ENCODE data around the gene MYOZ3. TPM values are rescaled to one million over a fixed set of nuclear protein-coding genes. Genes with fewer than 3 reads are reported as not detected.

MYOZ3 gene
- total and polyA plus RNA-seq, 4 donors: 0.03 to 0.09 (median 0.04) TPM; not detected in 1

DNA sequence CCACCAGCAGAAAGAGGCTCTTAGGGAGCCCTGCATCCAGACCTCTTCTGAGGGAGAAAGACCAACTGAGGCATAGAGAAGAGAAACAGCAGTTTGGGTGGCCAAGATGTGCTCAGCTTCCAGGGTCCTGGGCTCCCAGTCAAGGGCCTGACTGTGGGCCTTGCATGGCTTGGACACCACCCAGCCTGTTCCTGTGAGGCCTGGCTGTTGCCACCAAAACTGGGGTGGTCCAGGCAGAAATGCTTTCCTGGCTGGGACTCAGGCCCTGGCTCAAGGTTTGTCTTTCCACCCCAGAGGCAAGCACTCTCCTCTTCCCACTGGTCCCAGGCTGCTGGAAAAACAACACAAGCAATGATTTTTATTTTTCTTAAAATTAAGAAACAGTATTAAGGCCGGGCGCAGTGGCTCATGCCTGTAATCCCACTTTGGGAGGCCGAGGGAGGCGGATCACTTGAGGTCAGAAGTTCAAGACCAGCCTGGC lies 13.3 kb downstream of the MYOZ3 start:
- no peak for DNase-seq (ENCODE audit: low spot score)
- peaks cover 4 to 11% (median 9%) of the 10 kb centered on the region in 4 donors for H3K4me1 ChIP-seq (ENCODE audit: control insufficient read depth in 4 of 4, insufficient read depth in 4 of 4, low read length in 3 of 4)
- no peak overlapping the region for H3K4me3 ChIP-seq (ENCODE audit: low read depth in 1 of 3, low read length in 3 of 3)
- H3K9me3 ChIP-seq (ENCODE audit: control insufficient read depth in 4 of 4, low read length in 3 of 4): no peaks in the 10 kb centered on the region
- WGBS: 94% methylated on average over 4 of the region's 4 CpGs
- no peaks in the 10 kb centered on the region for H3K27me3 ChIP-seq (ENCODE audit: control insufficient read depth in 4 of 4, insufficient read depth in 4 of 4, low read length in 3 of 4)
- no peak overlapping the region for H3K27ac ChIP-seq (ENCODE audit: low read depth in 1 of 2, low read length in 2 of 2)
- peaks cover 0 to 2% (median 0%) of the 10 kb centered on the region in 4 donors for H3K36me3 ChIP-seq (ENCODE audit: control insufficient read depth in 4 of 4, insufficient read depth in 3 of 4, low read depth in 1 of 4, low read length in 3 of 4)
- H3K9ac ChIP-seq (ENCODE audit: low read depth in 1 of 2, low read length in 2 of 2): no peak overlapping the region
- no peak for TF ChIP-seq YY1 (IDR thresholded peaks at IDR 0.05)
- TF ChIP-seq HNF4G (IDR thresholded peaks at IDR 0.05): no peak
- TF ChIP-seq, protein P1, sequence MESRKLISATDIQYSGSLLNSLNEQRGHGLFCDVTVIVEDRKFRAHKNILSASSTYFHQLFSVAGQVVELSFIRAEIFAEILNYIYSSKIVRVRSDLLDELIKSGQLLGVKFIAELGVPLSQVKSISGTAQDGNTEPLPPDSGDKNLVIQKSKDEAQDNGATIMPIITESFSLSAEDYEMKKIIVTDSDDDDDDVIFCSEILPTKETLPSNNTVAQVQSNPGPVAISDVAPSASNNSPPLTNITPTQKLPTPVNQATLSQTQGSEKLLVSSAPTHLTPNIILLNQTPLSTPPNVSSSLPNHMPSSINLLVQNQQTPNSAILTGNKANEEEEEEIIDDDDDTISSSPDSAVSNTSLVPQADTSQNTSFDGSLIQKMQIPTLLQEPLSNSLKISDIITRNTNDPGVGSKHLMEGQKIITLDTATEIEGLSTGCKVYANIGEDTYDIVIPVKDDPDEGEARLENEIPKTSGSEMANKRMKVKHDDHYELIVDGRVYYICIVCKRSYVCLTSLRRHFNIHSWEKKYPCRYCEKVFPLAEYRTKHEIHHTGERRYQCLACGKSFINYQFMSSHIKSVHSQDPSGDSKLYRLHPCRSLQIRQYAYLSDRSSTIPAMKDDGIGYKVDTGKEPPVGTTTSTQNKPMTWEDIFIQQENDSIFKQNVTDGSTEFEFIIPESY (IDR thresholded peaks at IDR 0.05): no peak

DNA sequence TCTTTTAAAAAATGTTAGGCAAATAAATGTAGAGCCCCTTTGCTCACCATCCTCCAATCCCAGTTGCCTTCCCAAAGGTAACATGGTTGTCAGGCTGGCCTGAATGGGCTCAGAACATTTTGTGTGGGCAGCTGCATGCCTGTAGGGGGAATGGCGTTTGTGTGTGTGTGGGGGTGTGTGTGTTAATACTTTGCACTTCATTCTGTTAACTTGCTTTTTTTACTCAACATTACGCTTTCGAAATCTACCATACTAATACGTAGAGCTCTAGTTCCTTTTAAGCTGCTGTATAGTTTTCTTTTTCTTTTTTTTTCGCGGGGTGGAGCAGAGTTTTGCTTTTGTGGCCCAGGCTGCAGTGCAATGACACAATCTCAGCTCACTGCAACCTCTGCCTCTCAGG lies 14.0 kb downstream of the MYOZ3 start:
- no peak overlapping the region for H3K27ac ChIP-seq (ENCODE audit: low read depth in 1 of 2, low read length in 2 of 2)
- H3K9ac ChIP-seq (ENCODE audit: low read depth in 1 of 2, low read length in 2 of 2): no peak overlapping the region

More for the DNA sequence above, 14.0 kb downstream of the MYOZ3 start:
- TF ChIP-seq YY1 (IDR thresholded peaks at IDR 0.05): no peak
- no peak for TF ChIP-seq SP1 (IDR thresholded peaks at IDR 0.05)
- TF ChIP-seq, protein P2, sequence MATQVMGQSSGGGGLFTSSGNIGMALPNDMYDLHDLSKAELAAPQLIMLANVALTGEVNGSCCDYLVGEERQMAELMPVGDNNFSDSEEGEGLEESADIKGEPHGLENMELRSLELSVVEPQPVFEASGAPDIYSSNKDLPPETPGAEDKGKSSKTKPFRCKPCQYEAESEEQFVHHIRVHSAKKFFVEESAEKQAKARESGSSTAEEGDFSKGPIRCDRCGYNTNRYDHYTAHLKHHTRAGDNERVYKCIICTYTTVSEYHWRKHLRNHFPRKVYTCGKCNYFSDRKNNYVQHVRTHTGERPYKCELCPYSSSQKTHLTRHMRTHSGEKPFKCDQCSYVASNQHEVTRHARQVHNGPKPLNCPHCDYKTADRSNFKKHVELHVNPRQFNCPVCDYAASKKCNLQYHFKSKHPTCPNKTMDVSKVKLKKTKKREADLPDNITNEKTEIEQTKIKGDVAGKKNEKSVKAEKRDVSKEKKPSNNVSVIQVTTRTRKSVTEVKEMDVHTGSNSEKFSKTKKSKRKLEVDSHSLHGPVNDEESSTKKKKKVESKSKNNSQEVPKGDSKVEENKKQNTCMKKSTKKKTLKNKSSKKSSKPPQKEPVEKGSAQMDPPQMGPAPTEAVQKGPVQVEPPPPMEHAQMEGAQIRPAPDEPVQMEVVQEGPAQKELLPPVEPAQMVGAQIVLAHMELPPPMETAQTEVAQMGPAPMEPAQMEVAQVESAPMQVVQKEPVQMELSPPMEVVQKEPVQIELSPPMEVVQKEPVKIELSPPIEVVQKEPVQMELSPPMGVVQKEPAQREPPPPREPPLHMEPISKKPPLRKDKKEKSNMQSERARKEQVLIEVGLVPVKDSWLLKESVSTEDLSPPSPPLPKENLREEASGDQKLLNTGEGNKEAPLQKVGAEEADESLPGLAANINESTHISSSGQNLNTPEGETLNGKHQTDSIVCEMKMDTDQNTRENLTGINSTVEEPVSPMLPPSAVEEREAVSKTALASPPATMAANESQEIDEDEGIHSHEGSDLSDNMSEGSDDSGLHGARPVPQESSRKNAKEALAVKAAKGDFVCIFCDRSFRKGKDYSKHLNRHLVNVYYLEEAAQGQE (IDR thresholded peaks at IDR 0.05): no peak
- no peak for TF ChIP-seq TAF1 (conservative IDR thresholded peaks at IDR 0.05)
- no peak for TF ChIP-seq RXRA (IDR thresholded peaks at IDR 0.05)
- TF ChIP-seq HNF4G (IDR thresholded peaks at IDR 0.05): no peak
- TF ChIP-seq, protein P3, sequence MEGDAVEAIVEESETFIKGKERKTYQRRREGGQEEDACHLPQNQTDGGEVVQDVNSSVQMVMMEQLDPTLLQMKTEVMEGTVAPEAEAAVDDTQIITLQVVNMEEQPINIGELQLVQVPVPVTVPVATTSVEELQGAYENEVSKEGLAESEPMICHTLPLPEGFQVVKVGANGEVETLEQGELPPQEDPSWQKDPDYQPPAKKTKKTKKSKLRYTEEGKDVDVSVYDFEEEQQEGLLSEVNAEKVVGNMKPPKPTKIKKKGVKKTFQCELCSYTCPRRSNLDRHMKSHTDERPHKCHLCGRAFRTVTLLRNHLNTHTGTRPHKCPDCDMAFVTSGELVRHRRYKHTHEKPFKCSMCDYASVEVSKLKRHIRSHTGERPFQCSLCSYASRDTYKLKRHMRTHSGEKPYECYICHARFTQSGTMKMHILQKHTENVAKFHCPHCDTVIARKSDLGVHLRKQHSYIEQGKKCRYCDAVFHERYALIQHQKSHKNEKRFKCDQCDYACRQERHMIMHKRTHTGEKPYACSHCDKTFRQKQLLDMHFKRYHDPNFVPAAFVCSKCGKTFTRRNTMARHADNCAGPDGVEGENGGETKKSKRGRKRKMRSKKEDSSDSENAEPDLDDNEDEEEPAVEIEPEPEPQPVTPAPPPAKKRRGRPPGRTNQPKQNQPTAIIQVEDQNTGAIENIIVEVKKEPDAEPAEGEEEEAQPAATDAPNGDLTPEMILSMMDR (IDR thresholded peaks at IDR 0.05; ENCODE audit: low read depth, low read length, missing input control): no peak
- TF ChIP-seq, protein P4, sequence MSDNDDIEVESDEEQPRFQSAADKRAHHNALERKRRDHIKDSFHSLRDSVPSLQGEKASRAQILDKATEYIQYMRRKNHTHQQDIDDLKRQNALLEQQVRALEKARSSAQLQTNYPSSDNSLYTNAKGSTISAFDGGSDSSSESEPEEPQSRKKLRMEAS (IDR thresholded peaks at IDR 0.05): no peak
- TF ChIP-seq GABPA (IDR thresholded peaks at IDR 0.05 in 1 of 2, conservative IDR thresholded peaks at IDR 0.05 in 1 of 2): no peak
- no peak for TF ChIP-seq NR2F2 (IDR thresholded peaks at IDR 0.05)
- TF ChIP-seq HNF4A (conservative IDR thresholded peaks at IDR 0.05): no peak
- no peak for TF ChIP-seq EGR1 (IDR thresholded peaks at IDR 0.05; ENCODE audit: low read depth in 2 of 2)
- TF ChIP-seq RAD21 (IDR thresholded peaks at IDR 0.05): no peak
- no peak for TF ChIP-seq FOXA2 (IDR thresholded peaks at IDR 0.05)
- Histone ChIP-seq H3K4me1 (ENCODE audit: control insufficient read depth in 4 of 4, insufficient read depth in 4 of 4, low read length in 3 of 4) (peaks cover 4 to 11% (median 9%) of the 10 kb centered on the region in 4 donors), H3K9me3 (ENCODE audit: control insufficient read depth in 4 of 4, low read length in 3 of 4) (no peaks in the 10 kb centered on the region), H3K36me3 (ENCODE audit: control insufficient read depth in 4 of 4, insufficient read depth in 3 of 4, low read depth in 1 of 4, low read length in 3 of 4) (peaks cover 0 to 2% (median 0%) of the 10 kb centered on the region in 4 donors), H3K27me3 (ENCODE audit: control insufficient read depth in 4 of 4, insufficient read depth in 4 of 4, low read length in 3 of 4) (no peaks in the 10 kb centered on the region), H3K4me3 (ENCODE audit: low read depth in 1 of 3, low read length in 3 of 3) (no peak overlapping the region)
- 82% methylated on average over 6 of the region's 6 CpGs for whole genome bisulfite sequencing
- DNase-seq (ENCODE audit: low spot score): no peak

Measured in liver (tissue), 9 donors.